ENCODE measurements around the gene ZNF782.

- no peak for TF ChIP-seq CTCF (IDR thresholded peaks at IDR 0.05)
- TF ChIP-seq POLR2A (IDR thresholded peaks at IDR 0.05): no peak
These were observed 37.8 kb upstream of the ZNF782 start for GRCh38 chr9:96892131-96892530.
